ENCODE measurements around the gene RASSF7. TPM values are rescaled to one million over a fixed set of nuclear protein-coding genes. Genes with fewer than 3 reads are reported as not detected.

RASSF7 gene
- total RNA-seq, 1 experiment from 2014 or later: 32.5 TPM

DNA sequence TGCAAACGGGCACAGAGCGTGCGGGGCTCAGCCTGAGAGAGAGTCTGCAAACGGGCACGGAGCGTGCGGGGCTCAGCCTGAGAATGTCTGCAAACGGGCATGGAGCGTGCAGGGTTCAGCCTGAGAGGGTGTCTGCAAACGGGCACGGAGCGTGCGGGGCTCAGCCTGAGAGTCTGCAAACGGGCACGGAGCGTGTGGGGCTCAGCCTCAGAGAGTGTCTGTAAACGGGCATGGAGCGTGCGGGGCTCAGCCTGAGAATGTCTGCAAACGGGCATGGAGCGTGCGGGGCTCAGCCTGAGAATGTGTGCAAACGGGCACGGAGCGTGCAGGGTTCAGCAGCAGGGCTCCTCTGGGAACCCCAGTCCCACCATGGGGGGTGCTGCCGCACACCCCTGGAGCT lies 29.0 kb downstream of the RASSF7 start:
- Mint-ChIP-seq H3K36me3 (peaks cover 69% of the 10 kb centered on the region), H3K4me3 (no peak overlapping the region), H3K4me1 (no peaks in the 10 kb centered on the region), H3K9me3 (no peaks in the 10 kb centered on the region), H3K27me3 (ENCODE audit: low read depth) (no peaks in the 10 kb centered on the region), H3K27ac (no peak overlapping the region)
- no peak for TF ChIP-seq ZNF232 (CRISPR knock-in tag; IDR thresholded peaks at IDR 0.05)
- TF ChIP-seq, protein P1, sequence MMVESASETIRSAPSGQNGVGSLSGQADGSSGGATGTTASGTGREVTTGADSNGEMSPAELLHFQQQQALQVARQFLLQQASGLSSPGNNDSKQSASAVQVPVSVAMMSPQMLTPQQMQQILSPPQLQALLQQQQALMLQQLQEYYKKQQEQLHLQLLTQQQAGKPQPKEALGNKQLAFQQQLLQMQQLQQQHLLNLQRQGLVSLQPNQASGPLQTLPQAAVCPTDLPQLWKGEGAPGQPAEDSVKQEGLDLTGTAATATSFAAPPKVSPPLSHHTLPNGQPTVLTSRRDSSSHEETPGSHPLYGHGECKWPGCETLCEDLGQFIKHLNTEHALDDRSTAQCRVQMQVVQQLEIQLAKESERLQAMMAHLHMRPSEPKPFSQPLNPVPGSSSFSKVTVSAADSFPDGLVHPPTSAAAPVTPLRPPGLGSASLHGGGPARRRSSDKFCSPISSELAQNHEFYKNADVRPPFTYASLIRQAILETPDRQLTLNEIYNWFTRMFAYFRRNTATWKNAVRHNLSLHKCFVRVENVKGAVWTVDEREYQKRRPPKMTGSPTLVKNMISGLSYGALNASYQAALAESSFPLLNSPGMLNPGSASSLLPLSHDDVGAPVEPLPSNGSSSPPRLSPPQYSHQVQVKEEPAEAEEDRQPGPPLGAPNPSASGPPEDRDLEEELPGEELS (CRISPR knock-in tag; IDR thresholded peaks at IDR 0.05): no peak
- no peak for TF ChIP-seq TP53 (CRISPR knock-in tag; IDR thresholded peaks at IDR 0.05)
- TF ChIP-seq, protein P2, sequence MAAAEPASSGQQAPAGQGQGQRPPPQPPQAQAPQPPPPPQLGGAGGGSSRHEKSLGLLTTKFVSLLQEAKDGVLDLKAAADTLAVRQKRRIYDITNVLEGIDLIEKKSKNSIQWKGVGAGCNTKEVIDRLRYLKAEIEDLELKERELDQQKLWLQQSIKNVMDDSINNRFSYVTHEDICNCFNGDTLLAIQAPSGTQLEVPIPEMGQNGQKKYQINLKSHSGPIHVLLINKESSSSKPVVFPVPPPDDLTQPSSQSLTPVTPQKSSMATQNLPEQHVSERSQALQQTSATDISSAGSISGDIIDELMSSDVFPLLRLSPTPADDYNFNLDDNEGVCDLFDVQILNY (CRISPR knock-in tag; IDR thresholded peaks at IDR 0.05): no peak
- no peak for TF ChIP-seq FOXP1 (CRISPR knock-in tag; IDR thresholded peaks at IDR 0.05; ENCODE audit: borderline replicate concordance)
- TF ChIP-seq HMGA2 (CRISPR knock-in tag; IDR thresholded peaks at IDR 0.05): no peak
- TF ChIP-seq NR1H2 (CRISPR knock-in tag; IDR thresholded peaks at IDR 0.05): no peak
- no peak for ATAC-seq
- POLR2A ChIA-PET: no interaction called here
- CTCF ChIA-PET: no interaction called here
- no peak for DNase-seq (ENCODE audit: low spot score)

DNA sequence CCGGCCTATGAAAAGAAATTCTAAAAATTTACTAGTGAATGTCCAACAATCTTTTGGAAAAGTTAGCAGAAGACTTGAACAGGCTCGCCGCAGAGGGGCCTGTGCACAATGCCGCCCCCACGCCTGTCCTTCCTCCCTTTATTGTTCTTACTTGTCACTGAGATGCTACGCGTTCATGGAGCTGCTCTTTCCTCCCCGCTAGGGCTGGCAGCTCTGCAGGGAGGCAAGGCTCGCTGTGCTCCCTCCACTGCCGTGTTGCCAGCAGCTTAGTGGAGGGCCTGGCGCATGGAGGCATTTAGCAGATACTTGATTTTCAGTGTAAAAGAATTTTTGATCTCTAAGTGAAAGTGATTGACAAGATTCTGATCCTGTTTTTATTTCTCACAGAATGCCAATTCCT lies 30.2 kb downstream of the RASSF7 start:
- Mint-ChIP-seq H3K9me3 (no peaks in the 10 kb centered on the region), H3K36me3 (peaks cover 72% of the 10 kb centered on the region), H3K4me1 (no peaks in the 10 kb centered on the region), H3K4me3 (no peak overlapping the region), H3K27me3 (ENCODE audit: low read depth) (no peaks in the 10 kb centered on the region), H3K27ac (no peak overlapping the region)
- no peak for ATAC-seq
- DNase-seq (ENCODE audit: low spot score): no peak
- ChIA-PET POLR2A (no interaction called here), CTCF (no interaction called here)
- TF ChIP-seq, protein P3, sequence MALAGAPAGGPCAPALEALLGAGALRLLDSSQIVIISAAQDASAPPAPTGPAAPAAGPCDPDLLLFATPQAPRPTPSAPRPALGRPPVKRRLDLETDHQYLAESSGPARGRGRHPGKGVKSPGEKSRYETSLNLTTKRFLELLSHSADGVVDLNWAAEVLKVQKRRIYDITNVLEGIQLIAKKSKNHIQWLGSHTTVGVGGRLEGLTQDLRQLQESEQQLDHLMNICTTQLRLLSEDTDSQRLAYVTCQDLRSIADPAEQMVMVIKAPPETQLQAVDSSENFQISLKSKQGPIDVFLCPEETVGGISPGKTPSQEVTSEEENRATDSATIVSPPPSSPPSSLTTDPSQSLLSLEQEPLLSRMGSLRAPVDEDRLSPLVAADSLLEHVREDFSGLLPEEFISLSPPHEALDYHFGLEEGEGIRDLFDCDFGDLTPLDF (CRISPR knock-in tag; IDR thresholded peaks at IDR 0.05): no peak
- TF ChIP-seq ETV6 (CRISPR knock-in tag; IDR thresholded peaks at IDR 0.05): no peak
- no peak for TF ChIP-seq JUN (CRISPR knock-in tag; IDR thresholded peaks at IDR 0.05)
- TF ChIP-seq, protein P4, sequence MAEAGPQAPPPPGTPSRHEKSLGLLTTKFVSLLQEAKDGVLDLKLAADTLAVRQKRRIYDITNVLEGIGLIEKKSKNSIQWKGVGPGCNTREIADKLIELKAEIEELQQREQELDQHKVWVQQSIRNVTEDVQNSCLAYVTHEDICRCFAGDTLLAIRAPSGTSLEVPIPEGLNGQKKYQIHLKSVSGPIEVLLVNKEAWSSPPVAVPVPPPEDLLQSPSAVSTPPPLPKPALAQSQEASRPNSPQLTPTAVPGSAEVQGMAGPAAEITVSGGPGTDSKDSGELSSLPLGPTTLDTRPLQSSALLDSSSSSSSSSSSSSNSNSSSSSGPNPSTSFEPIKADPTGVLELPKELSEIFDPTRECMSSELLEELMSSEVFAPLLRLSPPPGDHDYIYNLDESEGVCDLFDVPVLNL (CRISPR knock-in tag; IDR thresholded peaks at IDR 0.05; ENCODE audit: borderline replicate concordance, low read depth): no peak

DNA sequence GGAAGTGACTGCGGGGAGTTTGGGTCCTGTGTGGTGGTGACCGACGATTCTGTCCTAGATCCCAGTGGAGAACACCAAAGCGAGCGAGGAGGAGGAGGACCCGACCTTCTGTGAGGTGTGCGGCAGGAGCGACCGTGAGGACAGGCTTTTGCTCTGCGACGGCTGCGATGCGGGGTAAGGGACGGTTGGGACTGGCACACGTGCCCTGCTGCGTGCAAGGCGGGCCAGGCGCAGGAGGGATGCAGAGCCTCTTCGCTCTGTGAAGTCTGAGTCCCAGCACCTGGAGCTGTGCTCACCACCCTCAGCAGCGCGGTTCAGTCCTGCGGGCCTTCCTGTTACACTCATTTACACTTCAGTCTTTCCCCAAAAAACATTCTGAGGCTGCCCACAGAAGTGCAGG lies 31.7 kb downstream of the RASSF7 start:
- H3K27me3 Mint-ChIP-seq (ENCODE audit: low read depth): no peaks in the 10 kb centered on the region
- POLR2A ChIA-PET: no interaction called here
- no peaks in the 10 kb centered on the region for H3K4me1 Mint-ChIP-seq
- DNase-seq (ENCODE audit: low spot score) (no peak), ATAC-seq (no peak)
- no peak overlapping the region; the same call in 1 of the 2 replicates for H3K27ac Mint-ChIP-seq
- peaks cover 70% of the 10 kb centered on the region for H3K36me3 Mint-ChIP-seq
- H3K9me3 Mint-ChIP-seq: no peaks in the 10 kb centered on the region
- H3K4me3 Mint-ChIP-seq: no peak overlapping the region
- CTCF ChIA-PET: no interaction called here
- TF ChIP-seq, protein P5, sequence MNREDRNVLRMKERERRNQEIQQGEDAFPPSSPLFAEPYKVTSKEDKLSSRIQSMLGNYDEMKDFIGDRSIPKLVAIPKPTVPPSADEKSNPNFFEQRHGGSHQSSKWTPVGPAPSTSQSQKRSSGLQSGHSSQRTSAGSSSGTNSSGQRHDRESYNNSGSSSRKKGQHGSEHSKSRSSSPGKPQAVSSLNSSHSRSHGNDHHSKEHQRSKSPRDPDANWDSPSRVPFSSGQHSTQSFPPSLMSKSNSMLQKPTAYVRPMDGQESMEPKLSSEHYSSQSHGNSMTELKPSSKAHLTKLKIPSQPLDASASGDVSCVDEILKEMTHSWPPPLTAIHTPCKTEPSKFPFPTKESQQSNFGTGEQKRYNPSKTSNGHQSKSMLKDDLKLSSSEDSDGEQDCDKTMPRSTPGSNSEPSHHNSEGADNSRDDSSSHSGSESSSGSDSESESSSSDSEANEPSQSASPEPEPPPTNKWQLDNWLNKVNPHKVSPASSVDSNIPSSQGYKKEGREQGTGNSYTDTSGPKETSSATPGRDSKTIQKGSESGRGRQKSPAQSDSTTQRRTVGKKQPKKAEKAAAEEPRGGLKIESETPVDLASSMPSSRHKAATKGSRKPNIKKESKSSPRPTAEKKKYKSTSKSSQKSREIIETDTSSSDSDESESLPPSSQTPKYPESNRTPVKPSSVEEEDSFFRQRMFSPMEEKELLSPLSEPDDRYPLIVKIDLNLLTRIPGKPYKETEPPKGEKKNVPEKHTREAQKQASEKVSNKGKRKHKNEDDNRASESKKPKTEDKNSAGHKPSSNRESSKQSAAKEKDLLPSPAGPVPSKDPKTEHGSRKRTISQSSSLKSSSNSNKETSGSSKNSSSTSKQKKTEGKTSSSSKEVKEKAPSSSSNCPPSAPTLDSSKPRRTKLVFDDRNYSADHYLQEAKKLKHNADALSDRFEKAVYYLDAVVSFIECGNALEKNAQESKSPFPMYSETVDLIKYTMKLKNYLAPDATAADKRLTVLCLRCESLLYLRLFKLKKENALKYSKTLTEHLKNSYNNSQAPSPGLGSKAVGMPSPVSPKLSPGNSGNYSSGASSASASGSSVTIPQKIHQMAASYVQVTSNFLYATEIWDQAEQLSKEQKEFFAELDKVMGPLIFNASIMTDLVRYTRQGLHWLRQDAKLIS (CRISPR knock-in tag; IDR thresholded peaks at IDR 0.05; ENCODE audit: borderline replicate concordance): no peak
- no peak for TF ChIP-seq HMGA2 (CRISPR knock-in tag; IDR thresholded peaks at IDR 0.05)
- TF ChIP-seq FOXJ3 (CRISPR knock-in tag; IDR thresholded peaks at IDR 0.05; ENCODE audit: borderline replicate concordance): no peak
- TF ChIP-seq, protein P6, sequence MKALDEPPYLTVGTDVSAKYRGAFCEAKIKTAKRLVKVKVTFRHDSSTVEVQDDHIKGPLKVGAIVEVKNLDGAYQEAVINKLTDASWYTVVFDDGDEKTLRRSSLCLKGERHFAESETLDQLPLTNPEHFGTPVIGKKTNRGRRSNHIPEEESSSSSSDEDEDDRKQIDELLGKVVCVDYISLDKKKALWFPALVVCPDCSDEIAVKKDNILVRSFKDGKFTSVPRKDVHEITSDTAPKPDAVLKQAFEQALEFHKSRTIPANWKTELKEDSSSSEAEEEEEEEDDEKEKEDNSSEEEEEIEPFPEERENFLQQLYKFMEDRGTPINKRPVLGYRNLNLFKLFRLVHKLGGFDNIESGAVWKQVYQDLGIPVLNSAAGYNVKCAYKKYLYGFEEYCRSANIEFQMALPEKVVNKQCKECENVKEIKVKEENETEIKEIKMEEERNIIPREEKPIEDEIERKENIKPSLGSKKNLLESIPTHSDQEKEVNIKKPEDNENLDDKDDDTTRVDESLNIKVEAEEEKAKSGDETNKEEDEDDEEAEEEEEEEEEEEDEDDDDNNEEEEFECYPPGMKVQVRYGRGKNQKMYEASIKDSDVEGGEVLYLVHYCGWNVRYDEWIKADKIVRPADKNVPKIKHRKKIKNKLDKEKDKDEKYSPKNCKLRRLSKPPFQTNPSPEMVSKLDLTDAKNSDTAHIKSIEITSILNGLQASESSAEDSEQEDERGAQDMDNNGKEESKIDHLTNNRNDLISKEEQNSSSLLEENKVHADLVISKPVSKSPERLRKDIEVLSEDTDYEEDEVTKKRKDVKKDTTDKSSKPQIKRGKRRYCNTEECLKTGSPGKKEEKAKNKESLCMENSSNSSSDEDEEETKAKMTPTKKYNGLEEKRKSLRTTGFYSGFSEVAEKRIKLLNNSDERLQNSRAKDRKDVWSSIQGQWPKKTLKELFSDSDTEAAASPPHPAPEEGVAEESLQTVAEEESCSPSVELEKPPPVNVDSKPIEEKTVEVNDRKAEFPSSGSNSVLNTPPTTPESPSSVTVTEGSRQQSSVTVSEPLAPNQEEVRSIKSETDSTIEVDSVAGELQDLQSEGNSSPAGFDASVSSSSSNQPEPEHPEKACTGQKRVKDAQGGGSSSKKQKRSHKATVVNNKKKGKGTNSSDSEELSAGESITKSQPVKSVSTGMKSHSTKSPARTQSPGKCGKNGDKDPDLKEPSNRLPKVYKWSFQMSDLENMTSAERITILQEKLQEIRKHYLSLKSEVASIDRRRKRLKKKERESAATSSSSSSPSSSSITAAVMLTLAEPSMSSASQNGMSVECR (CRISPR knock-in tag; IDR thresholded peaks at IDR 0.05; ENCODE audit: borderline replicate concordance): no peak
- TF ChIP-seq TCF7 (CRISPR knock-in tag; IDR thresholded peaks at IDR 0.05; ENCODE audit: low read depth): no peak
- no peak for TF ChIP-seq GABPB1 (CRISPR knock-in tag; IDR thresholded peaks at IDR 0.05)
- TF ChIP-seq MXD4 (CRISPR knock-in tag; IDR thresholded peaks at IDR 0.05; ENCODE audit: borderline replicate concordance): no peak
- no peak for TF ChIP-seq SOX15 (CRISPR knock-in tag; IDR thresholded peaks at IDR 0.05)
